HG03060 (cell line): Measurements from ENCODE around the gene PRRC2A.

Experiments
- ATAC-seq: cut with Tn5 transposase; IDR thresholded peaks from one replicate; pipeline ENCODE4 v1.9.1; 2021; ENCODE audit warnings: low read depth, moderate number of reproducible peaks; ENCODE audit not compliant: unreplicated experiment

Gene PRRC2A

GRCh38 chr6:31620586-31621319 lies at the start of gene PRRC2A:
Gene PRRC2A, plus strand, starts transcription at chr6:31620715. Its CDS starts 2,075 bp downstream, at chr6:31622790.
- peak; percentile 13 for ATAC-seq

GRCh38 chr6:31572041-31572911 lies 48.2 kb upstream of the PRRC2A start, which contains the start of gene LTA:
Gene LTA, plus strand, starts transcription at chr6:31572289. Its CDS starts 454 bp downstream, at chr6:31572743.
- no peak for ATAC-seq

- ATAC-seq, result no peak
Observed at GRCh38 chr6:31573239-31574105, 47.0 kb upstream of the PRRC2A start.

- ATAC-seq, result no peak
Observed at GRCh38 chr6:31574106-31575061, 46.1 kb upstream of the PRRC2A start.

GRCh38 chr6:31575335-31575901 lies 45.1 kb upstream of the PRRC2A start, which contains the start of gene TNF:
Gene TNF, plus strand, starts transcription at chr6:31575565. Its CDS starts 177 bp downstream, at chr6:31575742.
- ATAC-seq, result no peak

- ATAC-seq, result no peak
Observed at GRCh38 chr6:31575952-31576685, 44.4 kb upstream of the PRRC2A start.

- no peak for ATAC-seq
Observed at GRCh38 chr6:31576897-31577578, 43.5 kb upstream of the PRRC2A start.

- no peak for ATAC-seq
Observed at GRCh38 chr6:31577579-31577966, 42.9 kb upstream of the PRRC2A start.

- ATAC-seq, result no peak
Observed at GRCh38 chr6:31578184-31579118, 42.1 kb upstream of the PRRC2A start.

GRCh38 chr6:31579119-31579505 lies 41.4 kb upstream of the PRRC2A start:
- ATAC-seq, result no peak

- no peak for ATAC-seq
Observed at GRCh38 chr6:31579546-31580437, 40.7 kb upstream of the PRRC2A start.

GRCh38 chr6:31580438-31580740 lies 40.1 kb upstream of the PRRC2A start:
- ATAC-seq, result no peak

GRCh38 chr6:31580807-31581433 lies 39.6 kb upstream of the PRRC2A start:
- ATAC-seq, result no peak

- ATAC-seq, result no peak
Observed at GRCh38 chr6:31581434-31582229, 38.9 kb upstream of the PRRC2A start.

- ATAC-seq, result no peak
Observed at GRCh38 chr6:31582230-31582643, 38.3 kb upstream of the PRRC2A start, which contains the start of gene LTB. Gene LTB, minus strand, starts transcription at chr6:31582424. Its CDS starts 7 bp downstream, at chr6:31582417.
